HepG2 (cell line): ENCODE measurements around the gene GRAMD1A. TPM values are rescaled to one million over a fixed set of nuclear protein-coding genes. Genes with fewer than 3 reads are reported as not detected.

Experiments
- FOXM1 ChIP-seq: sonication (generic); formaldehyde crosslinking; IDR thresholded peaks from 2 replicates; pipeline ENCODE4 v1.5.0; 2020; ENCODE audit warnings: missing genetic modification reagents
- HHEX ChIP-seq: IDR thresholded peaks from 2 replicates; pipeline ENCODE4 v1.6.1; 2016; ENCODE audit warnings: control low read depth
- HNRNPL ChIP-seq: fragments of 200-400 bp; formaldehyde crosslinking; IDR thresholded peaks from 2 replicates; pipeline ENCODE4 v1.6.1; 2017; ENCODE audit warnings: mild to moderate bottlenecking, low read depth, low read length
- MED8 ChIP-seq: sonication (generic); formaldehyde crosslinking; IDR thresholded peaks from 2 replicates; pipeline ENCODE4 v1.8.1; 2023; ENCODE audit warnings: mild to moderate bottlenecking, missing genetic modification reagents; ENCODE audit not compliant: insufficient replicate concordance
- MEIS1 ChIP-seq: sonication (generic); formaldehyde crosslinking; IDR thresholded peaks from 2 replicates; pipeline ENCODE4 v1.9.0; 2021; ENCODE audit warnings: mild to moderate bottlenecking, missing genetic modification reagents, moderate library complexity, borderline replicate concordance
- MLXIP ChIP-seq: sonication (generic); formaldehyde crosslinking; IDR thresholded peaks from 2 replicates; pipeline ENCODE4 v1.9.0; 2021; ENCODE audit warnings: missing genetic modification reagents, borderline replicate concordance
- MTA3 ChIP-seq: sonication (generic); formaldehyde crosslinking; IDR thresholded peaks from 2 replicates; pipeline ENCODE4 v1.4.0; 2020; ENCODE audit warnings: missing genetic modification reagents
- MYC ChIP-seq: sonication (generic); formaldehyde crosslinking; IDR thresholded peaks from 2 replicates; pipeline ENCODE4 v1.9.0; 2021; ENCODE audit warnings: missing genetic modification reagents, borderline replicate concordance
- NCOA5 ChIP-seq: sonication (generic); formaldehyde crosslinking; IDR thresholded peaks from 2 replicates; pipeline ENCODE4 v1.4.0; 2020; ENCODE audit warnings: missing genetic modification reagents
- PLRG1 ChIP-seq: fragments of 450-650 bp; conservative IDR thresholded peaks from 2 replicates; pipeline ENCODE4 v1.6.1; 2016
- PRMT3 ChIP-seq: sonication (generic); formaldehyde crosslinking; IDR thresholded peaks from 2 replicates; pipeline ENCODE4 v1.8.1; 2022; ENCODE audit warnings: low read depth, mild to moderate bottlenecking, moderate library complexity, missing genetic modification reagents, borderline replicate concordance
- RARG ChIP-seq: sonication (generic); formaldehyde crosslinking; IDR thresholded peaks from 2 replicates; pipeline ENCODE4 v1.4.0; 2020; ENCODE audit warnings: low read depth, mild to moderate bottlenecking, missing genetic modification reagents
- RBM39 ChIP-seq: fragments of 200-400 bp; formaldehyde crosslinking; IDR thresholded peaks from one replicate; pipeline ENCODE4 v1.6.1; 2018; ENCODE audit warnings: antibody characterized with exemption, mild to moderate bottlenecking, low read depth, low read length; ENCODE audit not compliant: poor library complexity, severe bottlenecking
- RORA ChIP-seq: sonication (generic); formaldehyde crosslinking; IDR thresholded peaks from 2 replicates; pipeline ENCODE4 v1.5.0; 2020; ENCODE audit warnings: mild to moderate bottlenecking, missing genetic modification reagents, moderate library complexity
- SCMH1 ChIP-seq: sonication (generic); formaldehyde crosslinking; IDR thresholded peaks from 2 replicates; pipeline ENCODE4 v1.9.0; 2021; ENCODE audit warnings: missing genetic modification reagents, mild to moderate bottlenecking, borderline replicate concordance
- THYN1 ChIP-seq: sonication (generic); formaldehyde crosslinking; IDR thresholded peaks from 2 replicates; pipeline ENCODE4 v1.8.1; 2023; ENCODE audit warnings: low read depth, mild to moderate bottlenecking, moderate library complexity, missing genetic modification reagents, borderline replicate concordance
- ZC3H4 ChIP-seq: sonication (generic); formaldehyde crosslinking; IDR thresholded peaks from 2 replicates; pipeline ENCODE4 v1.4.0; 2020; ENCODE audit warnings: missing genetic modification reagents, borderline replicate concordance
- ZNF30 ChIP-seq: sonication (generic); formaldehyde crosslinking; IDR thresholded peaks from 2 replicates; pipeline ENCODE4 v1.5.0; 2020; ENCODE audit warnings: mild to moderate bottlenecking, missing genetic modification reagents
- ZNF766 ChIP-seq: sonication (generic); formaldehyde crosslinking; IDR thresholded peaks from 2 replicates; pipeline ENCODE4 v1.5.0; 2020; ENCODE audit warnings: missing genetic modification reagents, borderline replicate concordance
- polyA plus RNA-seq, 8 experiments: library from polyadenylated mRNA; depleted of rRNA in 3 of 8; stranded (reverse) in 7 of 8; unstranded in 1 of 8; fragments of >200 nt; fragmentation: Illumina TruSeq in 4 of 8; extraction: Trizol in 4 of 8; gene quantifications; 2 replicates each; pipeline versions ENCODE4 v1.2.1 to v1.2.3, GENCODE V29; 2011 to 2016; ENCODE audit warnings: low read depth in 4 of 8, missing spikeins in 1 of 8, mixed read lengths in 1 of 8; ENCODE audit not compliant: insufficient read depth in 1 of 8
- total RNA-seq, 5 experiments: library from RNA; depleted of rRNA; stranded (reverse); fragments of >200 nt; fragmentation: Illumina TruSeq; extraction: Trizol; gene quantifications; 2 replicates each; pipeline ENCODE4 v1.2.3, GENCODE V29; 2016; ENCODE audit warnings: low read depth in 1 of 5
- TF ChIP-seq, protein P1 (sequence below): sonication (generic); formaldehyde crosslinking; IDR thresholded peaks from 2 replicates; pipeline ENCODE4 v1.5.1; 2020; ENCODE audit warnings: missing genetic modification reagents, mild to moderate bottlenecking, borderline replicate concordance
- TF ChIP-seq, protein P2 (sequence below): sonication (generic); formaldehyde crosslinking; IDR thresholded peaks from 2 replicates; pipeline ENCODE4; 2020; ENCODE audit warnings: missing genetic modification reagents, mild to moderate bottlenecking, borderline replicate concordance

GRAMD1A gene
- total and polyA plus RNA-seq, 2 of the 13 experiments (the other 11 are each of a cell fraction or from before 2014, with no cell fraction given), result 14.7 to 181 TPM

GRCh38 chr19:35042056-35042730 lies 42.1 kb downstream of the GRAMD1A start (continued):
- no peak for TF ChIP-seq SCMH1
- TF ChIP-seq, protein P1, sequence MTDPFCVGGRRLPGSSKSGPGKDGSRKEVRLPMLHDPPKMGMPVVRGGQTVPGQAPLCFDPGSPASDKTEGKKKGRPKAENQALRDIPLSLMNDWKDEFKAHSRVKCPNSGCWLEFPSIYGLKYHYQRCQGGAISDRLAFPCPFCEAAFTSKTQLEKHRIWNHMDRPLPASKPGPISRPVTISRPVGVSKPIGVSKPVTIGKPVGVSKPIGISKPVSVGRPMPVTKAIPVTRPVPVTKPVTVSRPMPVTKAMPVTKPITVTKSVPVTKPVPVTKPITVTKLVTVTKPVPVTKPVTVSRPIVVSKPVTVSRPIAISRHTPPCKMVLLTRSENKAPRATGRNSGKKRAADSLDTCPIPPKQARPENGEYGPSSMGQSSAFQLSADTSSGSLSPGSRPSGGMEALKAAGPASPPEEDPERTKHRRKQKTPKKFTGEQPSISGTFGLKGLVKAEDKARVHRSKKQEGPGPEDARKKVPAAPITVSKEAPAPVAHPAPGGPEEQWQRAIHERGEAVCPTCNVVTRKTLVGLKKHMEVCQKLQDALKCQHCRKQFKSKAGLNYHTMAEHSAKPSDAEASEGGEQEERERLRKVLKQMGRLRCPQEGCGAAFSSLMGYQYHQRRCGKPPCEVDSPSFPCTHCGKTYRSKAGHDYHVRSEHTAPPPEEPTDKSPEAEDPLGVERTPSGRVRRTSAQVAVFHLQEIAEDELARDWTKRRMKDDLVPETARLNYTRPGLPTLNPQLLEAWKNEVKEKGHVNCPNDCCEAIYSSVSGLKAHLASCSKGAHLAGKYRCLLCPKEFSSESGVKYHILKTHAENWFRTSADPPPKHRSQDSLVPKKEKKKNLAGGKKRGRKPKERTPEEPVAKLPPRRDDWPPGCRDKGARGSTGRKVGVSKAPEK (CRISPR knock-in tag), result no peak
- TF ChIP-seq NCOA5 (CRISPR knock-in tag), result no peak
- no peak for TF ChIP-seq PRMT3
- TF ChIP-seq, protein P2, sequence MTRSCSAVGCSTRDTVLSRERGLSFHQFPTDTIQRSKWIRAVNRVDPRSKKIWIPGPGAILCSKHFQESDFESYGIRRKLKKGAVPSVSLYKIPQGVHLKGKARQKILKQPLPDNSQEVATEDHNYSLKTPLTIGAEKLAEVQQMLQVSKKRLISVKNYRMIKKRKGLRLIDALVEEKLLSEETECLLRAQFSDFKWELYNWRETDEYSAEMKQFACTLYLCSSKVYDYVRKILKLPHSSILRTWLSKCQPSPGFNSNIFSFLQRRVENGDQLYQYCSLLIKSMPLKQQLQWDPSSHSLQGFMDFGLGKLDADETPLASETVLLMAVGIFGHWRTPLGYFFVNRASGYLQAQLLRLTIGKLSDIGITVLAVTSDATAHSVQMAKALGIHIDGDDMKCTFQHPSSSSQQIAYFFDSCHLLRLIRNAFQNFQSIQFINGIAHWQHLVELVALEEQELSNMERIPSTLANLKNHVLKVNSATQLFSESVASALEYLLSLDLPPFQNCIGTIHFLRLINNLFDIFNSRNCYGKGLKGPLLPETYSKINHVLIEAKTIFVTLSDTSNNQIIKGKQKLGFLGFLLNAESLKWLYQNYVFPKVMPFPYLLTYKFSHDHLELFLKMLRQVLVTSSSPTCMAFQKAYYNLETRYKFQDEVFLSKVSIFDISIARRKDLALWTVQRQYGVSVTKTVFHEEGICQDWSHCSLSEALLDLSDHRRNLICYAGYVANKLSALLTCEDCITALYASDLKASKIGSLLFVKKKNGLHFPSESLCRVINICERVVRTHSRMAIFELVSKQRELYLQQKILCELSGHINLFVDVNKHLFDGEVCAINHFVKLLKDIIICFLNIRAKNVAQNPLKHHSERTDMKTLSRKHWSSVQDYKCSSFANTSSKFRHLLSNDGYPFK (CRISPR knock-in tag), result no peak
- TF ChIP-seq RARG (CRISPR knock-in tag), result no peak
- TF ChIP-seq MTA3 (CRISPR knock-in tag), result no peak
- TF ChIP-seq THYN1 (CRISPR knock-in tag), result no peak
- TF ChIP-seq MLXIP (CRISPR knock-in tag), result peak; percentile 77; the same call in 1 of the 2 replicates
- peak; percentile 68 for TF ChIP-seq RBM39
- no peak for TF ChIP-seq HNRNPL
- no peak for TF ChIP-seq ZNF766 (CRISPR knock-in tag)
- TF ChIP-seq ZC3H4 (CRISPR knock-in tag), result peak; percentile 69; the same call in 1 of the 2 replicates
- TF ChIP-seq RORA, result no peak
- no peak; the same call in 1 of the 2 replicates for TF ChIP-seq MYC
- TF ChIP-seq HHEX (CRISPR knock-in tag), result no peak
- no peak for TF ChIP-seq MEIS1 (CRISPR knock-in tag)
- TF ChIP-seq MED8 (CRISPR knock-in tag), result peak; percentile 12
- no peak for TF ChIP-seq ZNF30 (CRISPR knock-in tag)
- TF ChIP-seq PLRG1, result no peak
- no peak for TF ChIP-seq FOXM1 (CRISPR knock-in tag)
